Activated T-helper 1 cell treated with anti-CD3 and anti-CD28 coated beads, Interleukin-2, amount 50 U/mL, for 16 hours (primary cell): Measurements from ENCODE around the gene TBATA.

Source experiments
- DNase-seq, 2 donors: peaks; one replicate each; pipeline ENCODE4 v3.0.0-alpha.2; 2020; ENCODE audit warnings: low read depth in 1 of 2, low spot score in 1 of 2

Gene TBATA

DNA sequence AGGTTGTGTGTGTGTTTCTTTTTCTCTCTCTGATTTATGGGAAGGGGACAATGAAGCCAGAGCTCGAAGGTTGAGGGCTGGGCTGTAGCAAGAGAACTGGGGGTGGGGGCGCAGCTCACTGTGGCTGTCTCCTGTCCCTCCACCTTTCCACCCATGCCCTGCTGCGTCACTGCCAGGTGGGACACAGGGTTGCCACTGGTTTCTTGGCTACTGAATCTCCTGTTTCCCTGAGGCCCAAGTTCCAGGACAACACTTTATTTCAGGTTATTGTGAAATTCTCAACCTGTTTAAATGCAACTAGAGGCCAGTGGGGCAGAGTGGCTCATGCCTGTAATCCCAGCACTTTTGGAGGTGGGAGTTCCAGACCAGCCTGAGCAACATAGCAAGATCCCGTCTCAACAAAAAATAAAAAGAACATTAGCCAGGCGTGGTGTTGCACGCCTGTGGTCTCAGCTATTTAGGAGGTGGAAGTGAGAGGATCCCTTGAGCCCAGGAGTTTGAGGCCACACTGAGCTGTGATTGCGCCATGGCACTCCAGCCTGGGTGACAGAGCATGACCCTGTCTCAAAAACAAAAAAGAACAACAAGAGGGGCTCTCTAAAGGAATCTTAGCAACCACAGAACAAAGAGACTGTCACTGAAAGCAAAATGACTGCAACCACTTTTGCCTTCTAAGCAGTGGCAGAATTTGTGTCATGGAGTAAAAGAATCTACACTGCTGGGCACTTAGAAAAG, 22.6 kb downstream of the TBATA start:
- DNase-seq = no peak

DNA sequence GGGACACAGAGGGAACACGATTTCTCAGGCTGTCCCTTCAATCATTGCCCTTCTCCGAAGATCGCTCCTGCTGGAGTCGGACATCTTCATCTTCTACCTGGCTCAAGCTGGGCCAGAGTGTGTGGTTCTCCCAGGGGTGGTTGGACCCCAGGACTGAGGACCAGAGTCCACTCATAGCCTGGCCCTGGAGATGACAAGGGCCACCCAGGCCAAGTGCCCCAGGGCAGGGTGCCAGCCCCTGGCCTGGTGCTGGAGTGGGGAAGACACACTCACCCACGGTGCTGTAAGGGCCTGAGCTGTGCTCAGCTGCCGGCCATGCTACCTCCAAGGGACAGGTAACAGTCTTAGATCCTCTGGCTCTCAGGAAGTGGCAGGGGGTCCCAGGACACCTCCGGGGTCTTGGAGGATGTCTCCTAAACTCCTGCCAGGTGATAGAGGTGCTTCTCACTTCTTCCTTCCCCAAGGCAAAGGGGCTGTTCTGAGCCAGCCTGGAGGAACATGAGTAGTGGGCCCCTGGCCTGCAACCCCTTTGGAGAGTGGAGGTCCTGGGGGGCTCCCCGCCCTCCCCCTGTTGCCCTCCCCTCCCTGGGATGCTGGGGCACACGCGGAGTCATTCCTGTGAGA, 23.3 kb downstream of the TBATA start:
- no peak for DNase-seq

DNA sequence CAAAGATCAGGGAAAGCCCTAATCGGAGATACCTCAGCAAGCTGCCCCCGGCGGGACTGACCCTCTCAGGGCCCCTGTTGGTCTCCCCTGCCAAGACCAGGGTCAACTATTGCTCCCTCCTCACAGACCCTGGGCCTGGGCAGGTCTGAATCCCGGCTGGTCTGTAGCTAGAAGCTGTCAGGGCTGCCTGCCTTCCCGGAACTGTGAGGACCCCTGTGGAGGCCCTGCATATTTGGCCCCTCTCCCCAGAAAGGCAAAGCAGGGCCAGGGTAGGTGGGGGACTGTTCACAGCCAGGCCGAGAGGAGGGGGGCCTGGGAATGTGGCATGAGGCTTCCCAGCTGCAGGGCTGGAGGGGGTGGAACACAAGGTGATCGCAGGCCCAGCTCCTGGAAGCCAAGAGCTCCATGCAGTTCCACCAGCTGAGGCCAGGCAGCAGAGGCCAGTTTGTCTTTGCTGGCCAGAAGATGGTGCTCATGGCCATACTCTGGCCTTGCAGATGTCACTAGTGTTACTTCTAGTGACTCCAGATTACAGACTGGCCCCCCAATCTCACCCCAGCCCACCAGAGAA, 24.1 kb downstream of the TBATA start:
- DNase-seq = no peak

DNA sequence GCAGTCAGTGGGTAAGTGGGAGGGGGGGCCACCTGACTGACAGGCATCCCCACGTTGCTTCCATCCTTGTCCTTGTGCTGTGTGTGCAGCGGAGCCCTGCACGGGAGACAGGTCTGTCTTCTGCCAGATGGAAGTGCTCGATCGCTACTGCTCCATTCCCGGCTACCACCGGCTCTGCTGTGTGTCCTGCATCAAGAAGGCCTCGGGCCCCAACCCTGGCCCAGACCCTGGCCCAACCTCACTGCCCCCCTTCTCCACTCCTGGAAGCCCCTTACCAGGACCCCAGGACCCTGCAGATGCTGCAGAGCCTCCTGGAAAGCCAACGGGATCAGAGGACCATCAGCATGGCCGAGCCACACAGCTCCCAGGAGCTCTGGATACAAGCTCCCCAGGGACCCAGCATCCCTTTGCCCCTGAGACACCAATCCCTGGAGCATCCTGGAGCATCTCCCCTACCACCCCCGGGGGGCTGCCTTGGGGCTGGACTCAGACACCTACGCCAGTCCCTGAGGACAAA, 24.8 kb downstream of the TBATA start:
- DNase-seq = no peak

DNA sequence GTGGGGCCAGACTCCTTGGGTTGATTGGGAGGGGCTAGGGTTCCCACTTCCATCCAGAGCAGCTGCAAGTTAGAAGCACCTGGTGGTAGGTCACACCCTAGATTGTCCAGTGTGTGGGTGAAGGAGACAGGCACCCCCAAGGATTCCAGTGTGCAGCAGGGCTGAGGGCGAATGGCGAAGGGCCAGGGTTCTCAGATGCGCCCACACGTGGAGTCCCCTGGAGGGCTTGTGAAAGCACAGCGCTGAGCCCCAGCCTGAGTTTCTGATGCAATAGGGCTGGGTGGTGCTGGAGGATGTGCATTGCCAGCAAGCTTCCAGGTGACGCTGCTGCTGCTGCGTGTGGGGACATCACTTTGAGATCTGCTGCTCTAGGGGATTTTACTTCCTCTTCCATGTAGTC, 25.4 kb downstream of the TBATA start:
- no peak for DNase-seq

DNA sequence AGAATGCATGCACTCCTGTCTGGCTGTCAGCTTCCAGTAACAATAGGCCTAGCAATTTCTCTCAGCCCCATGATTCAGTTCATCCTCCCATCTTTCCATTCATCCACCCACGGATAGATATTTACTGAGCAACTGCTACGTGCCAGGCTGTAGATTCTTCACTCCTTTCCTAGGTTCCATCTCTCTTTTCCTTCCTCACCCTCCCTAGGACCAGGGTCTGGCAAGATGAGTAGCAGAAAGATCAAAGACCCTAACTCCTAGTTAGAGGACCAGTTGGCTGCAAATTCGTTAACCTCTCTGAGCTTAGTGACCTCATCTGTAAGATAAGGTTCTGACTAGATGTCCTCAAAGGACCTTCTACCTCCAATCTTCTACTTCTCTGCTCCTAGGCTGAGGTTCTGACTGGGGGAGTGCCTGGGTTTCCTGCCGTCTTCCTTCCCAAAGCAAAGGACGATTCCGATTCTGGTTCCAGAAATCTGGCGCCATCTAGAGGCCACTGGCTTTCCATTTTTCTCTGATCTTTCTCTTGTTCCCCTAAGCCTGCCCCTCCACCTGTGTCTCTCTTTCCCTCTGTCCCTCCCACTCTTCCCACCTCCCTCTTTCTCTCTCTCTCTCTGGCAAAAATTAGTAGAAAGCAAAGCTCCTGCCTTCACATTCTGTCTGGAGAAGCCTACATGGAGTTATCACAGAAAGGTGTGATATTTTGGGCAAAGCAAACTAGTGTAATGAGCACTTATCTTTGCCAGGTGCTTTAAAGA, 26.2 kb downstream of the TBATA start:
- peak; percentile 37 to 42 for DNase-seq

DNA sequence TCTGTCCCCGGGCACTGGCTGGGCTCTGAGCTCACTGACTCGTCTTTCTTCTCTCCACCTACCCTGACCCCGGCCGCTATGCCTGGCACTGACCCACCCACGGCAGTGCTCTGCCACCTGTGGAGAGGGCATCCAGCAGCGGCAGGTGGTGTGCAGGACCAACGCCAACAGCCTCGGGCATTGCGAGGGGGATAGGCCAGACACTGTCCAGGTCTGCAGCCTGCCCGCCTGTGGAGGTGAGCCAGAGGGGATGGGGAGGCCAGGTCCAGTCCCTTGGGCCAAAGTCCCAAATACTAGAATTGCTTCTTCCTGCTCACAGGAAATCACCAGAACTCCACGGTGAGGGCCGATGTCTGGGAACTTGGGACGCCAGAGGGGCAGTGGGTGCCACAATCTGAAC, 27.3 kb downstream of the TBATA start:
- no peak for DNase-seq

DNA sequence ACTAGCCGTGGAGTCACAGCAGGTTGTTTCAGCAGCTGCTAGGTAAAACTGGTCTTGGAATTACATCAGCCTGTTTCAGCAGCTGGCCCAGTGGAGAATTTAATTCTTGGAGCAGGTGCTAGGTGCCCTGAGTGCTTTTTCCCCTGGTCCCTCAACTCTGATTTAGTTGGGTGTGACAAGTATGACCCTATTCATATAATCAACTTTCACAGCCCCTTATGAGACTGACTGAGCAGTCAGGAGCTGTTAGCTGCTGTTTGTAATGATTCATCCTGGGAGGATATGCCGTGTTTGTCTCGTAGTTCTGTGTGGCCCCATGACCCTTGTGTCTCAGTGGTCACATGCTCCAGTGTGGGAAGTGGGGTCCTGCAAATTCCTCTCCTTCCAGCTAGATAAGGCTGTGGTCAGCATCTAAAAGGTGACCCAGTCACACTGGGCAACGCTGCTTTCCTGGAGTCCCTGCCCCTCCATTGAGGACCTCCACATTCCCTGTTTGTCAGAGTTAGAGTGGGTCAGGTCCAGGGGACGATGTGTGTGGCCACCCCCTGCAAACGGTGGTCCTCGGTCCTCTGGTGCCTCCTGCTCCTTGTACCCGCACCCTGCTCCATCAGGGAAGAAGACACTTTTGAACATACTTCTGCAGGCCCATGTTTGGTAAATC, 28.3 kb downstream of the TBATA start:
- DNase-seq = no peak

DNA sequence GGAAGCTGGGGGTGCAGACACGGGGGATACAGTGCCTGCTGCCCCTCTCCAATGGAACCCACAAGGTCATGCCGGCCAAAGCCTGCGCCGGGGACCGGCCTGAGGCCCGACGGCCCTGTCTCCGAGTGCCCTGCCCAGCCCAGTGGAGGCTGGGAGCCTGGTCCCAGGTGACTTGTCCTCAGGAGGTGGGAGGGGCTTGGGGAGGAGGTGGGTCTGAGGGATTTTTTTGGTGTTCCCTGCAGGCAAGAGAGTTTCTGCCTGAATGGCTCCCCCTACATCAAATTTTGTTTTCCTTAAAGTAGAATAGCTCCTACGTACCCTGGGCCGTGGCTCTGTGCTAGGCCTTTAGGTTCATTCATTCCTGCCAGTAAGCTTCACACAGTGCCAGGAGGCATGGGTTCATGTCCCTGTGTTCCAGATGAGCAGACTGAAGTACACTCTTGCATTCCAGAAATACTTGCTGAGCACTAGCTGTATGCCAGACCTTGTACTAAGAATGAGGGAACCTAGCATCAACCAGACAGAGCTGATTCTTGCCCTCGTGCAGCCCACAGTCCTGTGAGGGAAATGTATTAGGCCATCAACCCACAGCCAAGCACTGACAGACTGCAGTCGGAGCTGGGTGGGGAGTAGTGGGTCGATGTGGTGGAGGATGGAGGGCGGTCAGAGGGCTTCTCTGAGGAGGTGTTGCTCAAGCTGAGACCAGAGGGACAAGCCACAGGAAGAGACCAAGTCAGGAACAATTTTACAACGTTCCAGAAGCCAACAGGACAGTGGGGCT, 31.1 kb downstream of the TBATA start:
- DNase-seq = no peak

DNA sequence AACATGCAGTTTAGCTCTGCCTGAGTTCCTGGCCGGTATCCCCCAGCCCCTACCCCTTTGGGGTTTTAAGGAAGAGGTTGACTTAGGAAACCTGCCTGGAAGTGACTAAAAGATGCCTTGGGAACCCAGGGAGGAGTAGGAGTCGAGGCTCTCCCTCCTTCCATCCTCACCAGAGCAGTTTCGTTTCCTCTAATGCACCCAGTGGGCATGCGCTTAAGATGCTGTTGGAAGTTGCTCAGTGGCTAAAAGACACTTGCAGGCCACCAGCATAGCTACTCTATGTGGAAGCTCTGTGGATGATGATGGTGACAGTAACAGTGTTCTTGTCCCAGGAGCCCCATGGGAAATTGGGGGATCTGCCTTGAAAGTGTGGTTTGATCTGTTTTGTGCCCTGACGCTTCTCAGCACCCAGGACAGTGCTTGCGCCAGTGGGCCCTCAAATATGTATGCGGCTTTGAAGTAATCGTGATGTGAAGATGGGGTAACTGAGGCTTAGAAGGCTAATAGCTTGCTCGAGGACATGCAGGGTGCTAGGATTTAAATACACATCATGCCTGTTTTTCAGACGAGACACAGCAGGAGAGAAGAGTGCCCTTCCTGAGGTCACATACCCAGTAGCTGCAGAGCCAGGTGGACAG, 32.0 kb downstream of the TBATA start:
- no peak for DNase-seq

DNA sequence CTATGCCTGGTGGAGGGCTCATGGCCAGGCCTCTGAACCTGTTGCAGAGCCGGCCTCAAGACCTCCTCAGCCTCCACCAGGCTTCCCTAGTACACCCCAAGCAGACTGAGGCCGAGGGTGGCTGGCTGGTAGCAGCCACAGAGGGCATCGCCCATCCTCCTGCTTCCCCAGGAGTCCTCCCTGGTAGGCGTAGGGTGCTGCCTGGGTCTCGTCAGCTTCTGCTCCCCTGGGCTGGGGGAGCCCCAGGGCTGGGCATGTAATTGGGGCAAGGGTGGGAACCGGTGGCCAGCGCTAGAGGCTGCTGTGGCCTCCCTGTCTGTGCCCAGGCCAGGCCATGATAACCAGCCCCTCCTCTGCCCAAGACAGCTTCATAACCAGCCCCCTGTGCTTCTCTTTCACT, 32.6 kb downstream of the TBATA start:
- no peak for DNase-seq

DNA sequence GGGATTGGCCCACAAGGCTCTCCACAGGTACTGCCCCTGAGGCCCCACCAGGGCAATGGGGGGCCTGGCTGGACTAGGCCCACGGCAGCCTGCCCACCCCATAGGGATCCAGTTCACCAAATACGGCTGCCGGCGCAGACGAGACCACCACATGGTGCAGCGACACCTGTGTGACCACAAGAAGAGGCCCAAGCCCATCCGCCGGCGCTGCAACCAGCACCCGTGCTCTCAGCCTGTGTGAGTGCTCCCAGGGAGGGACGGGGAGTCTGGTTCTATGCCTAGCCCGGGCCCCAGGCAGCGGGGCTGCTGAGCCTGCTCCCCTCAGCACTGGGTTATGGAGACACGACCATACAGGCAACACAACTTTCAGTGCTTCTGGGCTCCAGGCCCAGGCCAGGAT, 33.2 kb downstream of the TBATA start:
- DNase-seq = no peak

DNA sequence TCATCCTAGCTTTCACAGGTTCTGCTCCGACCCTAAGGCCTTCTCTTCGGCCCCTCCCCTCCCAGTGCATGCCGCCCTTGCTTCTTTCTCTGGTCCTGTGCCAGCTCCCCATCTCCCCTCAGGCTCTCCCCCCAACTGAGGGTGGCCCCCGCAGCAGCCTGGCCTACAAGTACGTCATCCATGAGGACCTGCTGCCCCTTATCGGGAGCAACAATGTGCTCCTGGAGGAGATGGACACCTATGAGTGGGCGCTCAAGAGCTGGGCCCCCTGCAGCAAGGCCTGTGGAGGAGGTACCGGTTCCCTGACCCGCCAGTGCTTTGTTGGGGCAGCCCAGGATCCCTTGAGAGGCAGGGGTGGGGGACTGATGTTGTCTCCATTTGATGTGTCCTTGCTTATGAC, 33.8 kb downstream of the TBATA start:
- no peak for DNase-seq

DNA sequence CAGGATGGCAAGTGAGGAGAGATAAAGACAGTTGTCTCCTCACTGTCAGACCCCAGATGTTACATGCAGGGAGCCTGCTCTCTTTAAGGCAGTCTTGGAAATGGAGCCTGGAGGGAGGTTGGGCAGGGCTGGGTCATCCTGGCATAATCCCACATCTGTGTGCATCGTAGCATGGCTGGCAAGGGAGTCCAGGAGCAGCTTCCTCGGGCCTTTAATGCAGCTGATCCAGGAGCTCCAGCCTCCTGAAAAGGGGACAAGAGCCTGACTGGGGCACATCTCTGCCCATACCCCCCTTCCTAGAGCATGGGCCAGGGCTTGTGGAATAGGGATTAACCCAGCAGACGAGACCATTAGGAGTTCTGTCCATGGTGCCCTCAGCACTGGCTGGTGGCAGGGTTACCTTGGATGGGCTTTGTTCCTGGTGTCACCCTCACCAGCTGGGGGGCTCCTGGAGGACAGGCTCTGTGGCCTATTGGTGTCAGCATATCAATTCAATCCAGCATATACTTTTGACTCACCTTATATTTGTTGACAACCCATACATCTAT, 34.9 kb downstream of the TBATA start:
- no peak for DNase-seq

DNA sequence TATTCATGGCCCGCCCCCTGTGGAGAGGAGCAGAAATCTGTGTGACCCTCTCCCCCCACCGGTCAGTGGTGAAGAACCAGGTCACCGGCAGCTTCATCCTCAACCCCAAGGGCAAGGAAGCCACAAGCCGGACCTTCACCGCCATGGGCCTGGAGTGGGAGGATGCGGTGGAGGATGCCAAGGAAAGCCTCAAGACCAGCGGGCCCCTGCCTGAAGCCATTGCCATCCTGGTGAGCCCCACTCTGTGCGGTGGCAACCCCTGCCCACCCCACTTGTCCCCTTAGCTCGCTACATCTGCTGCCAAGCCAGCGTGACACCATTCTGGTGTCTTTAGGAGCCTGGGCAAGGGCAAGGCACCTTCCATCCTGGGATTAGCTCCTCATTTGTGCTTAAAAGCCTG, 35.4 kb downstream of the TBATA start:
- DNase-seq = no peak

DNA sequence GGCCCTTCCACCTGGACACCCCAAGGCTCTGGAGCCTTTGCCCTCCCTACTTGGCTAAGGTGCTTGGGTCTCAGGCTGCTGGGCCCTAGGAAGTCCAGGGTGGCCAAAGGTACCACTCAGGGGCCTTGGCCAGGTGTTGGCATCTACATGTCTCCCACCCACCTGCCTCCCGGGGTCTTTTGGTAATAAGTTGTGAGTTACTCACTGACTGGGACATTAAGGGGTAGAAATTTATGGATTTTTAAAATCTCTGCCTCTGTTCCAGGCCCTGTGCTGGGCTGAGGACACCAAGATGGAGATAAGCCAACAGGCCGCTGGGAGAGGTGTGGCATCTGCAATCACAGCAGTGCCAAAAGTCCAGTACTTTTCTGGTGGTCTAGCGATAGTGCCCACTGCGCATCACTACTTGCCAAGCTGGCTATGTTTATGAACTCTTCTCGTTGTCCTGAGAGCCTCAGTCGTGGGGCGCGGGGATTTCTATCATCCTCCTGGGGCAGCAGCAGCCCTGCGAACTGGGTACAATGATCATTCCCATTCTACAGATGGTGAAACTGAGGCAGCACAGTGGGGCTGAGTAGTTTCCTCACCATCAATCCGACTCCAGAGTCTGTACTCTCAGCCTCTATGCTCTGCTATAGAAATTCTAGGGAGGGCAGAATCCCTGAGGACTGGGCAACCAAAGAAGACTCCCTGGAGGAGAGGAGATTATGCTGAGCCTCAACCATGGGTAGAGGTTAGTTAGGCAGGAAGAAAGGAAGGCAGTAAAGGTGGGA, 36.2 kb downstream of the TBATA start:
- no peak for DNase-seq

DNA sequence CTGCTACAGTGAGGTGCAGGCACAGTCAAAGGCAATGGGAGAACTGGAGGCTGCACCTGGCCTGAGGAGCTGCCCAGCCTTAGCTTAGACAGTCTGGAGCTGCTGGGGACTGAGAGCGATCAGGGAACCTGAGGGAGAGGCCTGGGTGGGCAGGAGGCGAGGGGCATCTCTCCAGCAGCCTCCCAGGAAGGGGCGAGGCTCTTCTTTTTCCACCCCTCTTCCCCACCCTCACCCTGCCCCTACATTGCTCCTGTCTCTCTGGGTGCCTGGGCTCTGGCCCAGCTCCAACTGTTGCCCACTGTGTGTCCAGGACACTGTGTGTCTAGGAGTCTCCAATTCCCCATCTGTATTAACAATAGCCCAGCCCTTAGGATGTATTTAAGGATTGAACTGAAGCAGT, 36.9 kb downstream of the TBATA start:
- no peak for DNase-seq

DNA sequence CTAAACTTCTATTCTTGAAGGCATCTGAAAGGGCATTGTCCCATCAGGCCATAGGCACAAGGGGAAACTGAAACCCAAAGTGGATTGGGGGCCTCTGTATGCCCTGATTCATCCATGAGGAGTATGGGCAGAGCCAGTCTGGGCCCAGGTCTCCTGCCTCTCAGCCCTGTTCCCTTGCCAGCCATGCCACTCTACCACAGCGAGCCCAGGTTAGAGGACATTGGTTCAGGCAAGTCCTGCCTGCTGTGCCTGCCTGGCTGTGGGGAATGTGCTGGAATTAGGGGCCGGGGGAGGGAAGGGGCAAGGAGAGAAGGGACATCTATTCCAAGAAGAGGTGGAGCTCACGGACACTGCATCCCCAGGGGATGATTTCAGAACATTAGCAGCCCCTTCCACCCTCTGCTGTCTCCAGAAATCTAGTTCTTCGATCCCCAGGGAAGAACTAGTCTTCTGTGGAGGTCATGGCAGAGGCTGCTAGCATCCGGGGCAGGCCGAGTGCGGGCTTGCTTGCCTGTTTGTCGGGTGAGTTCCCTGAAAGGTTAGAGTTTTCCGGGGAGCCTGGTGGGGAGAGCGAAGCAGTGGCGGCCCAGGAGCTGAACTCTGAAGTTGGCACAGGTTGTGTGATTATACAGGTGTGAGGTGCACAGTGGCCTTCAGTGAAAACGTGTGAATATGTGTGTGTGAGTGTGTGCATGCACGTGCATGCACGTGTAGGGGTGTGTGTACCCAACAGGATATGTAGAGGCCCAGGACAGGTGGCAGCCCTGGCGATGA, 37.8 kb downstream of the TBATA start:
- no peak for DNase-seq
